Epithelial cell of esophagus (primary cell): Measurements from ENCODE around the gene CYP8B1.

Experiments used
- DNase-seq: peaks from one replicate; pipeline ENCODE4 v3.0.0; 2010; ENCODE audit warnings: low read depth
- H3K4me3 ChIP-seq: 2 replicates; pipeline ENCODE4 v1.5.1; 2011; ENCODE audit warnings: mild to moderate bottlenecking, low read length, control low read depth
- CTCF ChIP-seq: IDR thresholded peaks from 2 replicates; pipeline ENCODE4 v1.5.1; 2011; ENCODE audit warnings: low read depth, mild to moderate bottlenecking, low read length, control low read depth, inconsistent platforms; ENCODE audit not compliant: insufficient read depth; ENCODE audit errors: missing control alignments

CYP8B1 gene

GRCh38 chr3:42853739-42854302 is 21.9 kb downstream of the CYP8B1 start:
- no peak for TF ChIP-seq CTCF

GRCh38 chr3:42853056-42853455 is 22.6 kb downstream of the CYP8B1 start:
- H3K4me3 ChIP-seq, result no peak overlapping the region
- no peak for DNase-seq
- TF ChIP-seq CTCF, result no peak

More at GRCh38 chr3:42853739-42854302, 21.9 kb downstream of the CYP8B1 start:
- no peak for DNase-seq
- no peak overlapping the region for H3K4me3 ChIP-seq

GRCh38 chr3:42852441-42852840 is 23.2 kb downstream of the CYP8B1 start:
- TF ChIP-seq CTCF, result no peak
- H3K4me3 ChIP-seq, result no peak overlapping the region
- peak; percentile 14 for DNase-seq

DNA sequence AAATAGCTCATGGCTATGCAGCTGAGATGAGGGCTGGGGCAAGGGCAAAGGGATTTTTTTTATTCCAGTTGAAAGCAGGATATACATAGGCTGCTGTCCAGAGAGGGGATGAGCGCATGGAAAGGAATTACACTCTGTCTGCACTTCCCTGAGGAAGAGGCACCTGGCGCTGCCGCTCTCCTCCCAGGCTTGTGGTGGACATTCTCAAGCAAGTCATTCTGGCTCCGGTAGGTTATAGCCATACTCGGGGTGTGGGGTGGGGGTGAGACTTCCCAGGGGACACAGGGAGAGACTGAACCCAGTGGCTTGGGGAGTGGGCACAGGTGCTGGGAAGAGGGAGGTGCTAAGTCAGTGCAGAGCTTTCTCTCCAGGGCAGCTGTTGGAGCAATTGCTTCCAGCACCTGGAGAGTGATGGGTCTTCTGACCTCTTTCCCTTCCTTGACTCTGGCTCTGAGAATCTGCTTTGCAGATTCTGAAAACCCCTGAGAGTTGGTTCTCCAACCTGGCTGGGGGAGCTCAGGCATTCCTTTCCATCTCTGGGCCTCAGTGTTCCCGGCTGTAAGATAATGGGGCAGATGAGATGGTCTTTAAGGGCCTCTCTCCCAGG is 24.3 kb downstream of the CYP8B1 start:
- no peak overlapping the region for H3K4me3 ChIP-seq
- peak; percentile 31 for DNase-seq
- TF ChIP-seq CTCF, result no peak

GRCh38 chr3:42850263-42850662 is 25.4 kb downstream of the CYP8B1 start:
- H3K4me3 ChIP-seq, result no peak overlapping the region
- TF ChIP-seq CTCF, result no peak
- DNase-seq, result no peak

- DNase-seq, result no peak
- TF ChIP-seq CTCF, result no peak
These were observed 26.7 kb downstream of the CYP8B1 start for GRCh38 chr3:42849017-42849416.

GRCh38 chr3:42847731-42848130 is 27.9 kb downstream of the CYP8B1 start:
- TF ChIP-seq CTCF, result no peak
- H3K4me3 ChIP-seq, result no peak overlapping the region
- DNase-seq, result no peak

More at GRCh38 chr3:42849017-42849416, 26.7 kb downstream of the CYP8B1 start:
- H3K4me3 ChIP-seq, result no peak overlapping the region
